ENCODE data around the gene SMIM36.

DNA sequence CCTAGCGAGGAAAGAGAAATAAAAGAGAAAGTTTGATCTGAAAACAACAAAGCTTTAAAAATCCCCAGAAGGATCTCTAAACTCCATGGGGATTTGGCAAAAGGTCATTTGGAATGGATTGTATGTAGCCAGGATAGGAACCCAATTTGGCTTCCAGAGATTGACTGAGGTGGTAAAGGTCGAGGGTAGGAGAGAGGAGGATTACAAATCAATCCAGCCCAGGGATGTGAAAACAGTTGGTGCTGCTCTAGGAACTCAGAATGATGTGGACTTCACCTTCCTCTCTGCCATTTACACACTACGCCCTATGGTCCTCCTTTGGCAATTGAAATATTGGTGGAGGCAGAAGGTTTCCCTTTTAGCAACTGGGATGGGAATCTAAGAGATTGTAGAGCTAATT, 18.8 kb upstream of the SMIM36 start:
- TF ChIP-seq, protein P1, sequence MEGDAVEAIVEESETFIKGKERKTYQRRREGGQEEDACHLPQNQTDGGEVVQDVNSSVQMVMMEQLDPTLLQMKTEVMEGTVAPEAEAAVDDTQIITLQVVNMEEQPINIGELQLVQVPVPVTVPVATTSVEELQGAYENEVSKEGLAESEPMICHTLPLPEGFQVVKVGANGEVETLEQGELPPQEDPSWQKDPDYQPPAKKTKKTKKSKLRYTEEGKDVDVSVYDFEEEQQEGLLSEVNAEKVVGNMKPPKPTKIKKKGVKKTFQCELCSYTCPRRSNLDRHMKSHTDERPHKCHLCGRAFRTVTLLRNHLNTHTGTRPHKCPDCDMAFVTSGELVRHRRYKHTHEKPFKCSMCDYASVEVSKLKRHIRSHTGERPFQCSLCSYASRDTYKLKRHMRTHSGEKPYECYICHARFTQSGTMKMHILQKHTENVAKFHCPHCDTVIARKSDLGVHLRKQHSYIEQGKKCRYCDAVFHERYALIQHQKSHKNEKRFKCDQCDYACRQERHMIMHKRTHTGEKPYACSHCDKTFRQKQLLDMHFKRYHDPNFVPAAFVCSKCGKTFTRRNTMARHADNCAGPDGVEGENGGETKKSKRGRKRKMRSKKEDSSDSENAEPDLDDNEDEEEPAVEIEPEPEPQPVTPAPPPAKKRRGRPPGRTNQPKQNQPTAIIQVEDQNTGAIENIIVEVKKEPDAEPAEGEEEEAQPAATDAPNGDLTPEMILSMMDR (IDR thresholded peaks at IDR 0.05 in 4 of 5, conservative IDR thresholded peaks at IDR 0.05 in 1 of 5): no peak
- no peak for TF ChIP-seq POLR2A (IDR thresholded peaks at IDR 0.05)
